Measurements from ENCODE around the gene SLC25A17. TPM values are rescaled to one million over a fixed set of nuclear protein-coding genes. Genes with fewer than 3 reads are reported as not detected.
"Not testable (repeated sequence)": the region's sequence is repeated elsewhere in the genome, so short reads cannot be mapped to it uniquely, and the experiment has no call there.

Gene SLC25A17
- total RNA-seq, 1 donor from 2014 or later = 12.5 TPM

DNA sequence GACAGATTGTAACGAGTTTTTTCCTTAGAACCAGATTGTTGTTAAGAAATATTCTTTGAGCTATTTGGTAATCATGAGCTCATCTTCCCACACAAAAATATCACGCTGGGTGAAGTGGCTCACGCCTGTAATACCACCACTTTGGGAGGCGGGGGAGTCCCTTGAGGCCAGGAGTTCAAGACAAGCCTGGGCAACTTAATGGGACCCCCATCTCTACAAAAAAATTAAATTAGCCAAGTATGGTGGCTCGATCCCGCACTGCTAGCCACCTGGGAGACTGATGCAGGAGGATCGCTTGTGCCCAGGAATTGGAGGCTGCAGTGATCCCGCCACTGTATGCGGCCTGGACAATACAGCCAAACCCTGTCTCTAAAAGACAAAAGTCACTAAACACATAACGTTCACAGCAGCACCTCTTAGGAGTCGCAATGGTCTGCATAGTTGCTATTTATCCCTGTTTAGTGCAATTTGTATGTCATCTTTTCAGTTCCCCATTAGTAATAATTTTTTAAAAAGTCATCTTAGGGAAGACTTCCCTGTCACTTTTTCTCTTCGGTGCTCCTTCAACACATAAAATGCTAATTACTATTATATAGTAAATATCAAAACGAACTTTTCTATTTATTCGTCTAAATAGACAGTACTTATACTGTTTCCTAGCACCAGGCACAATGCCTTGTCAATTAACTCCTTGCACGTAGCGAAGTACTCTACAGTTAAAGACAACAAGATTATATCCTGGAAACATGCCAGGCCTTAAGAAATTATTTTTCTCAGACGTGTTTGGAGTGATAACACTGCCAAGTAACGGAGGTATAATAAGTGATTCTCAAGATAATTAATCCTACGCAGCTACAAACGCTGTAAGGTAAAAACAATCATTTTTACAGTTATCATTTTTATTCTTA lies 36.2 kb upstream of the SLC25A17 start:
- H3K9me3 ChIP-seq (ENCODE audit: control insufficient read depth in 3 of 3, low read length in 3 of 3) = no peaks in the 10 kb centered on the region
- H3K27ac ChIP-seq (ENCODE audit: low read depth, low read length) = peak overlapping the region; percentile 97
- H3K4me1 ChIP-seq (ENCODE audit: control insufficient read depth in 3 of 3, insufficient read depth in 3 of 3, low read length in 3 of 3) = peaks cover 37 to 49% (median 47%) of the 10 kb centered on the region in 3 donors
- peak overlapping the region; percentile 89 to 100 (median 97) for H3K4me3 ChIP-seq (ENCODE audit: low read length in 3 of 3)
- H3K9ac ChIP-seq (ENCODE audit: low read depth in 1 of 3, low read length in 3 of 3) = peak overlapping the region; percentile 97 to 99 (median 97)
- H3K27me3 ChIP-seq (ENCODE audit: control insufficient read depth in 3 of 3, insufficient read depth in 3 of 3, low read length in 3 of 3) = no peaks in the 10 kb centered on the region
- H3K36me3 ChIP-seq (ENCODE audit: control insufficient read depth in 3 of 3, insufficient read depth in 3 of 3, low read length in 3 of 3) = peaks cover under 1 to 2% (median 1%) of the 10 kb centered on the region in 3 donors

DNA sequence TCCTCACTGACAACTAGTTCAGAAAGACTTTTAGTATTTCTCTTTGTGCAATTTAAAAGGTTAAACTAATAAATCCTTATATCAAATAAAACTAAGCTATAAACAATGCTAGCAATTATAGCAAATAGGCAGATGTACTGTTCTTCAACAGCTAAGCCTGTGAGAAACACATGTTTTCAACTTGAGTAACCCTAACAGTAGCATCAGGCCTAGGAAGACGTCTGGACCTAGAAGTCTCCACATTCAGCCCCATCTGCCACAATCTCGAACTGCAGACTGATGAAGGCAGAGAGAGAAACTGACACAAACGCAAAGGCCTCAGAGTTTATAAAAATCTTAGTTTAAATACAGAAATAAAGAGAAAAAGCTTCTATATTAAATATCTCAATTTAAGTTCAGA lies 34.8 kb upstream of the SLC25A17 start:
- no peak overlapping the region for H3K27ac ChIP-seq (ENCODE audit: low read depth, low read length)
- peaks cover 3 to 8% (median 6%) of the 10 kb centered on the region in 3 donors for H3K36me3 ChIP-seq (ENCODE audit: control insufficient read depth in 3 of 3, insufficient read depth in 3 of 3, low read length in 3 of 3)
- peak overlapping the region in 1 of 3 donors; percentile 49 for H3K4me3 ChIP-seq (ENCODE audit: low read length in 3 of 3)
- H3K9me3 ChIP-seq (ENCODE audit: control insufficient read depth in 3 of 3, low read length in 3 of 3) = no peaks in the 10 kb centered on the region
- peaks cover 37 to 53% (median 47%) of the 10 kb centered on the region in 3 donors for H3K4me1 ChIP-seq (ENCODE audit: control insufficient read depth in 3 of 3, insufficient read depth in 3 of 3, low read length in 3 of 3)
- peak overlapping the region in 2 of 3 donors; percentile 23 to 51 for H3K9ac ChIP-seq (ENCODE audit: low read depth in 1 of 3, low read length in 3 of 3)
- no peaks in the 10 kb centered on the region for H3K27me3 ChIP-seq (ENCODE audit: control insufficient read depth in 3 of 3, insufficient read depth in 3 of 3, low read length in 3 of 3)

DNA sequence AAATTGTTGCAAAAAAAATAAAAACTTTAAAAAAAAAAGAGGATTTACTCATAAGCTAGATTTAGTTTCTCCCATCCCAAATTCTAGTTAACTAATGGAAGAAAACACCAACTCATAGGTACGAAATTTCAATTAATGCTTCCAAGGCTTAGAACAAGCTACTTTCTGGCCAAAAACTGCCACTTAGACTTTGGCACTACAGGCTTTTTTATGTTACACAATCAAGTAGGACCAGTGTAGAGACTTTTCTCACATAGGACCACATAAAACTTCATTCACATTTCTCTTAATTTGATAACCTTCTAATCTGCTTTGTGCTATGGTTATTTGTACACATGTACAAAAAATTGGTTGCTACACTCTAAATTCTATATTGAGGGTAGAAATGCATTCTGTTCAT lies 34.2 kb upstream of the SLC25A17 start:
- no peak overlapping the region for H3K27ac ChIP-seq (ENCODE audit: low read depth, low read length)
- peaks cover 36 to 53% (median 47%) of the 10 kb centered on the region in 3 donors for H3K4me1 ChIP-seq (ENCODE audit: control insufficient read depth in 3 of 3, insufficient read depth in 3 of 3, low read length in 3 of 3)
- no peaks in the 10 kb centered on the region for H3K9me3 ChIP-seq (ENCODE audit: control insufficient read depth in 3 of 3, low read length in 3 of 3)
- peaks cover 5 to 14% (median 10%) of the 10 kb centered on the region in 3 donors for H3K36me3 ChIP-seq (ENCODE audit: control insufficient read depth in 3 of 3, insufficient read depth in 3 of 3, low read length in 3 of 3)
- H3K9ac ChIP-seq (ENCODE audit: low read depth in 1 of 3, low read length in 3 of 3) = peak overlapping the region in 2 of 3 donors; percentile 20 to 27
- no peaks in the 10 kb centered on the region for H3K27me3 ChIP-seq (ENCODE audit: control insufficient read depth in 3 of 3, insufficient read depth in 3 of 3, low read length in 3 of 3)
- no peak overlapping the region for H3K4me3 ChIP-seq (ENCODE audit: low read length in 3 of 3)

DNA sequence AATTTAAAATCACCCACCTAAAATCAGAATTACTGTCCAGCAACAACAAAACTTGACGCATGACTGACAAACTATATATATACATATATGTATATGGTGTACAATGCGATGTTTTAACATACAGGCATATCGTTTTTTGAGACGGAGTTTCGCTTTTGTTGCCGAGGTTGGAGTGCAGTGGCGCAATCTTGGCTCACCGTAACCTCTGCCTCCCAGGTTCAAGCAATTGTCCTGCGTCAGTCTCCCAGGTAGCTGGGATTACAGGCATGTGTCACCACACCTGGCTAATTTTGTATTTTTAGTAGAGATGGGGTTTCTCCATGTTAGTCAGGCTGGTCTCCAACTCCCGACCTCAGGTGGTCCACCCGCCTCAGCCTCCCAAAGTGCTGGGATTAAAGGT lies 26.7 kb upstream of the SLC25A17 start:
- not testable (repeated sequence) for H3K4me1 ChIP-seq (ENCODE audit: control insufficient read depth in 3 of 3, insufficient read depth in 3 of 3, low read length in 3 of 3); H3K27me3 ChIP-seq (ENCODE audit: control insufficient read depth in 3 of 3, insufficient read depth in 3 of 3, low read length in 3 of 3); H3K9me3 ChIP-seq (ENCODE audit: control insufficient read depth in 3 of 3, low read length in 3 of 3); H3K4me3 ChIP-seq (ENCODE audit: low read length in 3 of 3); H3K9ac ChIP-seq (ENCODE audit: low read depth in 1 of 3, low read length in 3 of 3); H3K27ac ChIP-seq (ENCODE audit: low read depth, low read length)
- H3K36me3 ChIP-seq (ENCODE audit: control insufficient read depth in 3 of 3, insufficient read depth in 3 of 3, low read length in 3 of 3) = peaks cover 19 to 55% (median 29%) of the 10 kb centered on the region in 3 donors

DNA sequence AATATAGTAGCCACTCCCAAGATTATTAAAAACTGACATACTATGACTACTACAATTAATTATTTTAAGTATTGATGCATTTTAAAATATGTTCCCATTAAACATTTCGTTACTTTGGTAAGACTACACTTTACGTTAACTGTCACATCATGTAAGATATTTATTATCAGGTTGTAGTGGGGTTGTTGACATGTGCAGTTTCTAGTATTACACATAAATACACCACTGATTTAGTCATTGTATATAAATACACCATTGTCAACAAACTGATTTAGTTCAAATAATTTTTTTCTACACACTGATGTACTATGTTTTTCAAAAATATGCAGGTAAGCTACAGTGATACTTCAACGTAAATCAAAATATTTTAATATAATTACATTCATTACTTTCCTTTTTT lies 25.8 kb upstream of the SLC25A17 start:
- Histone ChIP-seq H3K9me3 (ENCODE audit: control insufficient read depth in 3 of 3, low read length in 3 of 3) (no peaks in the 10 kb centered on the region), H3K4me1 (ENCODE audit: control insufficient read depth in 3 of 3, insufficient read depth in 3 of 3, low read length in 3 of 3) (peaks cover 0 to under 1% (median 0%) of the 10 kb centered on the region in 3 donors), H3K27ac (ENCODE audit: low read depth, low read length) (no peak overlapping the region), H3K27me3 (ENCODE audit: control insufficient read depth in 3 of 3, insufficient read depth in 3 of 3, low read length in 3 of 3) (no peaks in the 10 kb centered on the region), H3K4me3 (ENCODE audit: low read length in 3 of 3) (no peak overlapping the region), H3K36me3 (ENCODE audit: control insufficient read depth in 3 of 3, insufficient read depth in 3 of 3, low read length in 3 of 3) (peaks cover 20 to 58% (median 30%) of the 10 kb centered on the region in 3 donors), H3K9ac (ENCODE audit: low read depth in 1 of 3, low read length in 3 of 3) (no peak overlapping the region)

DNA sequence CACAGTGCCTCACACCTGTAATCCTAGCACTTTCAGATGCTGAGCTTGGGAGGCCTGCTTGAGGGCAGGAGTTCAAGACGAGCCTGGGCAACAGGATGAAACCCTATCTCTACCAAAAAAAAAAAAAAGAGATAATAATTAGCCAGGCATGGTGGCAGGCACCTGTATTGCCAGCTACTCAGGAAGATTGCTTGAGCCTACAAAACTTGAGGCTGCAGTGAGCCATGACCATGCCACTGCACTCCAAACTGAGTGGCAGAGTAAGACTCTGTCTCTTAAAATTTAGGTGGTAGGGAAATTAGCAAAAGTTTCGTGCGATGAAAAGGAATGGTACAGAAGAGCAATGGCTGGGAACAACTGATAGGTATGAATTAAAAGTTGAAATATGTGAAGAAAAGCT lies 19.3 kb upstream of the SLC25A17 start:
- Histone ChIP-seq H3K9me3 (ENCODE audit: control insufficient read depth in 3 of 3, low read length in 3 of 3) (no peaks in the 10 kb centered on the region), H3K36me3 (ENCODE audit: control insufficient read depth in 3 of 3, insufficient read depth in 3 of 3, low read length in 3 of 3) (peaks cover 7 to 59% (median 41%) of the 10 kb centered on the region in 3 donors), H3K4me1 (ENCODE audit: control insufficient read depth in 3 of 3, insufficient read depth in 3 of 3, low read length in 3 of 3) (peaks cover 0 to 4% (median 4%) of the 10 kb centered on the region in 3 donors), H3K27ac (ENCODE audit: low read depth, low read length) (no peak overlapping the region), H3K27me3 (ENCODE audit: control insufficient read depth in 3 of 3, insufficient read depth in 3 of 3, low read length in 3 of 3) (no peaks in the 10 kb centered on the region), H3K4me3 (ENCODE audit: low read length in 3 of 3) (no peak overlapping the region), H3K9ac (ENCODE audit: low read depth in 1 of 3, low read length in 3 of 3) (no peak overlapping the region)

DNA sequence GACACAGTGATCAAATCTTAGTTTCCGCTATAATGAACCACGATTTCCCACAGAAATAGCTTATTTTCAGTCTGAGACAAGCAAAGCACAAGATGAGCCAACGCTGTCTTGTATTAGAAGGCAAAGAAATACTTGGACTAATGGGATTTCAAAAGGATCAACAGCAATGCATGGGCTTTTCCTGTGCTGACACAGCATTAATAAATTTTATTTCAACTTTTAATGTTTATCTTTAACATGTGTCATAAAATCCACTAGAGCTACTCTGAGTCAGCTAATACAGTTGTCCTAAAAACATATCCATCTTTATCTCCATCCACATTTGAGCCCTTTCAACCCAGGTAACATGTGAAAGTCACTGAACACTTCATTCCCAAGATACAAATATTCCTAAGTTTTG lies 15.5 kb upstream of the SLC25A17 start:
- peaks cover 0 to 7% (median 4%) of the 10 kb centered on the region in 3 donors for H3K4me1 ChIP-seq (ENCODE audit: control insufficient read depth in 3 of 3, insufficient read depth in 3 of 3, low read length in 3 of 3)
- H3K4me3 ChIP-seq (ENCODE audit: low read length in 3 of 3) = no peak overlapping the region
- no peak overlapping the region for H3K27ac ChIP-seq (ENCODE audit: low read depth, low read length)
- no peak overlapping the region for H3K9ac ChIP-seq (ENCODE audit: low read depth in 1 of 3, low read length in 3 of 3)
- peaks cover 13 to 69% (median 55%) of the 10 kb centered on the region in 3 donors for H3K36me3 ChIP-seq (ENCODE audit: control insufficient read depth in 3 of 3, insufficient read depth in 3 of 3, low read length in 3 of 3)
- H3K9me3 ChIP-seq (ENCODE audit: control insufficient read depth in 3 of 3, low read length in 3 of 3) = no peaks in the 10 kb centered on the region
- H3K27me3 ChIP-seq (ENCODE audit: control insufficient read depth in 3 of 3, insufficient read depth in 3 of 3, low read length in 3 of 3) = no peaks in the 10 kb centered on the region

DNA sequence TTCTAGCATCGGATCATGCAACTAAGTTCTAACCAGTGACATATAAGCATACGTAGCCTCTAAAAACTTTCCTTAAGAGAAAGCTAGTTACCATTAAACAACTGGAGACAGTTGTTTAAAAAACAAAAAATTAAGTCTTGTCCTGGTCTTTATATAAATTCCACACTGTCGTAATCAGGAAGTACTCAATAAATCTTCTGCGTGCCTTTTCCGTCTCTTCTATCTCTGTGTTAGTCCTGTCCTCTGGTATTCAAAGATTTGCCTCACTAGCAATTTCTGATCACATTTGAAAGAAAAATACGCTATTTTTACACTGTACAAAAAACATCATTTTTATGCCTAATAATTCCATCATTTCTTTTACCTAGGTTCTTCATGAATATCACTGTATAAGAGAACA lies 10.0 kb upstream of the SLC25A17 start:
- H3K9me3 ChIP-seq (ENCODE audit: control insufficient read depth in 3 of 3, low read length in 3 of 3) = no peaks in the 10 kb centered on the region
- no peaks in the 10 kb centered on the region for H3K27me3 ChIP-seq (ENCODE audit: control insufficient read depth in 3 of 3, insufficient read depth in 3 of 3, low read length in 3 of 3)
- H3K9ac ChIP-seq (ENCODE audit: low read depth in 1 of 3, low read length in 3 of 3) = no peak overlapping the region
- H3K27ac ChIP-seq (ENCODE audit: low read depth, low read length) = no peak overlapping the region
- H3K36me3 ChIP-seq (ENCODE audit: control insufficient read depth in 3 of 3, insufficient read depth in 3 of 3, low read length in 3 of 3) = peaks cover 16 to 57% (median 46%) of the 10 kb centered on the region in 3 donors
- peaks cover 0 to 3% (median 0%) of the 10 kb centered on the region in 3 donors for H3K4me1 ChIP-seq (ENCODE audit: control insufficient read depth in 3 of 3, insufficient read depth in 3 of 3, low read length in 3 of 3)
- no peak overlapping the region for H3K4me3 ChIP-seq (ENCODE audit: low read length in 3 of 3)

DNA sequence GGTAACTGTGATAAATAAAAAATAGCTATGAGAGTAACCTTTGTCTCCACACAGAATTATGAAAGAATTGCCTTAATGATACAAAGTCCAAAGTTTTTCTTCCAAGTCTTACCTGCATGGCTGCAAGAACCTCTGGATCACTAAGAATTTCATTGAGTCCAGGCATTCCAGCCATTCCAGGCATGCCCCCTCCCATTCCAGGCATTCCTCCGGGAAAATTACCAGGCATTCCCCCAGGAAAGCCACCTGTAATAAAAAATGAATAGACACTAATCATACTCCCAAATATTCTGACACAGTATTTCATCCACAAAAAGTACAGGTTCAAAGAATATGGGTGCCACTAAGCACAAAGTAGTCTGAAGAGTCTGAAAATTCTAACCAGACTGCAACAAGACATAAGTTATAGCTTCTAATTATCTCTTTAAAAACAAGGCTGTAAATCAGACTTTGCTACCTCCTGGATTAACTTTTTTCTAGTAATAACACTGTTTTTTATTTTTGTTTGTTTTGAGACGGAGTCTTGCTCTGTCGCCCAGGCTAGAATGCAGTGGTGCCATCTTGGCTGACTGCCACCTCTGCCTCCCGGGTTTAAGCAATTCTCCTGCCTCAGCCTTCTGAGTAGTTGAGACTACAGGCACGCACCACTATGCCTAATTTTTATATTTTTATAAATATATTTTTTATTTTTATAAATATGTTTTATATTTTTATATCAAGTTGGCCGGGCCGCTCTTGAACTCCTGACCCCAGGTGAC lies 8.0 kb upstream of the SLC25A17 start:
- H3K27me3 ChIP-seq (ENCODE audit: control insufficient read depth in 3 of 3, insufficient read depth in 3 of 3, low read length in 3 of 3) = no peaks in the 10 kb centered on the region
- no peaks in the 10 kb centered on the region for H3K9me3 ChIP-seq (ENCODE audit: control insufficient read depth in 3 of 3, low read length in 3 of 3)
- H3K4me3 ChIP-seq (ENCODE audit: low read length in 3 of 3) = no peak overlapping the region
- no peak overlapping the region for H3K27ac ChIP-seq (ENCODE audit: low read depth, low read length)
- no peak overlapping the region for H3K9ac ChIP-seq (ENCODE audit: low read depth in 1 of 3, low read length in 3 of 3)
- H3K36me3 ChIP-seq (ENCODE audit: control insufficient read depth in 3 of 3, insufficient read depth in 3 of 3, low read length in 3 of 3) = peaks cover 14 to 53% (median 49%) of the 10 kb centered on the region in 3 donors
- peaks cover 0 to 3% (median 0%) of the 10 kb centered on the region in 3 donors for H3K4me1 ChIP-seq (ENCODE audit: control insufficient read depth in 3 of 3, insufficient read depth in 3 of 3, low read length in 3 of 3)

Measured in skeletal muscle tissue (tissue), 4 donors.